ENCODE measurements around the gene NPC1.
"Not testable (repeated sequence)": the region's sequence is repeated elsewhere in the genome, so short reads cannot be mapped to it uniquely, and the experiment has no call there.

The NPC1 gene

GRCh38 chr18:23523429-23524212 lies 62.7 kb downstream of the NPC1 start:
- DNase-seq (ENCODE audit: low spot score): no peak

- no peak for DNase-seq (ENCODE audit: low spot score)
Measured at GRCh38 chr18:23521907-23522306, 64.4 kb downstream of the NPC1 start.

GRCh38 chr18:23521271-23521670 lies 65.0 kb downstream of the NPC1 start:
- DNase-seq (ENCODE audit: low spot score): no peak

- DNase-seq (ENCODE audit: low spot score): no peak
Measured at GRCh38 chr18:23519734-23520133, 66.6 kb downstream of the NPC1 start.

- DNase-seq (ENCODE audit: low spot score): peak; percentile 80
Measured at GRCh38 chr18:23515911-23516546, 70.3 kb downstream of the NPC1 start.

GRCh38 chr18:23512641-23513040 lies 73.7 kb downstream of the NPC1 start:
- DNase-seq (ENCODE audit: low spot score): no peak

- DNase-seq (ENCODE audit: low spot score): not testable (repeated sequence)
Measured at GRCh38 chr18:23512216-23512615, 74.1 kb downstream of the NPC1 start.

GRCh38 chr18:23510923-23511322 lies 75.4 kb downstream of the NPC1 start:
- DNase-seq (ENCODE audit: low spot score): not testable (repeated sequence)

GRCh38 chr18:23506393-23506792 lies 79.9 kb downstream of the NPC1 start:
- no peak for DNase-seq (ENCODE audit: low spot score)

GRCh38 chr18:23504720-23505119 lies 81.6 kb downstream of the NPC1 start:
- DNase-seq (ENCODE audit: low spot score): no peak

- no peak for DNase-seq (ENCODE audit: low spot score)
Measured at GRCh38 chr18:23503963-23504344, 82.4 kb downstream of the NPC1 start.

GRCh38 chr18:23503038-23503962 lies 83.0 kb downstream of the NPC1 start, which contains the start of gene RMC1:
RMC1 (plus strand) TSS chr18:23503511; CDS start chr18:23503619, 108 bp downstream.
- DNase-seq (ENCODE audit: low spot score): peak; percentile 94

- no peak for DNase-seq (ENCODE audit: low spot score)
Measured at GRCh38 chr18:23502516-23503037, 83.7 kb downstream of the NPC1 start.

GRCh38 chr18:23501626-23502025 lies 84.7 kb downstream of the NPC1 start:
- DNase-seq (ENCODE audit: low spot score): no peak

GRCh38 chr18:23499291-23499781 lies 87.0 kb downstream of the NPC1 start:
- no peak for DNase-seq (ENCODE audit: low spot score)

- DNase-seq (ENCODE audit: low spot score): peak; percentile 75
Measured at GRCh38 chr18:23498877-23499276, 87.4 kb downstream of the NPC1 start.

GRCh38 chr18:23498117-23498516 lies 88.2 kb downstream of the NPC1 start:
- no peak for DNase-seq (ENCODE audit: low spot score)

GRCh38 chr18:23495723-23496440 lies 90.4 kb downstream of the NPC1 start:
- no peak for DNase-seq (ENCODE audit: low spot score)

GRCh38 chr18:23494992-23495391 lies 91.3 kb downstream of the NPC1 start:
- no peak for DNase-seq (ENCODE audit: low spot score)

- no peak for DNase-seq (ENCODE audit: low spot score)
Measured at GRCh38 chr18:23493654-23494053, 92.7 kb downstream of the NPC1 start.

- DNase-seq (ENCODE audit: low spot score): not testable (repeated sequence)
Measured at GRCh38 chr18:23489586-23489985, 96.7 kb downstream of the NPC1 start.
